Measurements from ENCODE around the gene CMSS1. TPM values are rescaled to one million over a fixed set of nuclear protein-coding genes. Genes with fewer than 3 reads are reported as not detected.

The CMSS1 gene
- total RNA-seq, 4 donors from 2014 or later = 1.3 to 9.9 (median 2.3) TPM

DNA sequence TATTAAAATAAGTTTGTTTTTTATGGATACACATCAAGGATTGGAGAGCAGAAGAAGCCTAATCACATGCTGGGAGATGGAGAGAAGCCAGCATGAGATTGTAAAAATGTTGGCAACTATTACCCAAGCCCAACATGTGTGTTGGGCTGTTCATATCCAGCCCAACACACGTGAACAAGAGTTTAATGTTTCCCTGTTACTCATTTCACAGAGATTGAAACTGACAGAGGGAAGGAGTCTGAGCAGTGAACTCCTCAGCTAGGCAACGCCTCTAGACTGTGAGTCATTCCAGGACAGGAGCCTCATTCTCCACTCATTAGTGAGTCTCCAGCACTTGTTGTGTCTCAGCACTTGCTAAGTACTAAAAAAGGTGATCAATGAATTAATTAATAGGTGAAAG is 43.2 kb upstream of the CMSS1 start:
- H3K27me3 ChIP-seq = no peaks in the 10 kb centered on the region
- no peak for TF ChIP-seq POLR2A (IDR thresholded peaks at IDR 0.05)
- TF ChIP-seq, protein P1, sequence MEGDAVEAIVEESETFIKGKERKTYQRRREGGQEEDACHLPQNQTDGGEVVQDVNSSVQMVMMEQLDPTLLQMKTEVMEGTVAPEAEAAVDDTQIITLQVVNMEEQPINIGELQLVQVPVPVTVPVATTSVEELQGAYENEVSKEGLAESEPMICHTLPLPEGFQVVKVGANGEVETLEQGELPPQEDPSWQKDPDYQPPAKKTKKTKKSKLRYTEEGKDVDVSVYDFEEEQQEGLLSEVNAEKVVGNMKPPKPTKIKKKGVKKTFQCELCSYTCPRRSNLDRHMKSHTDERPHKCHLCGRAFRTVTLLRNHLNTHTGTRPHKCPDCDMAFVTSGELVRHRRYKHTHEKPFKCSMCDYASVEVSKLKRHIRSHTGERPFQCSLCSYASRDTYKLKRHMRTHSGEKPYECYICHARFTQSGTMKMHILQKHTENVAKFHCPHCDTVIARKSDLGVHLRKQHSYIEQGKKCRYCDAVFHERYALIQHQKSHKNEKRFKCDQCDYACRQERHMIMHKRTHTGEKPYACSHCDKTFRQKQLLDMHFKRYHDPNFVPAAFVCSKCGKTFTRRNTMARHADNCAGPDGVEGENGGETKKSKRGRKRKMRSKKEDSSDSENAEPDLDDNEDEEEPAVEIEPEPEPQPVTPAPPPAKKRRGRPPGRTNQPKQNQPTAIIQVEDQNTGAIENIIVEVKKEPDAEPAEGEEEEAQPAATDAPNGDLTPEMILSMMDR (IDR thresholded peaks at IDR 0.05) = no peak
- no peaks in the 10 kb centered on the region for H3K4me1 ChIP-seq
- no peak overlapping the region for H3K4me3 ChIP-seq
- no peaks in the 10 kb centered on the region for H3K36me3 ChIP-seq
- no peak for DNase-seq
- H3K9me3 ChIP-seq = no peaks in the 10 kb centered on the region
- no peak overlapping the region for H3K27ac ChIP-seq

DNA sequence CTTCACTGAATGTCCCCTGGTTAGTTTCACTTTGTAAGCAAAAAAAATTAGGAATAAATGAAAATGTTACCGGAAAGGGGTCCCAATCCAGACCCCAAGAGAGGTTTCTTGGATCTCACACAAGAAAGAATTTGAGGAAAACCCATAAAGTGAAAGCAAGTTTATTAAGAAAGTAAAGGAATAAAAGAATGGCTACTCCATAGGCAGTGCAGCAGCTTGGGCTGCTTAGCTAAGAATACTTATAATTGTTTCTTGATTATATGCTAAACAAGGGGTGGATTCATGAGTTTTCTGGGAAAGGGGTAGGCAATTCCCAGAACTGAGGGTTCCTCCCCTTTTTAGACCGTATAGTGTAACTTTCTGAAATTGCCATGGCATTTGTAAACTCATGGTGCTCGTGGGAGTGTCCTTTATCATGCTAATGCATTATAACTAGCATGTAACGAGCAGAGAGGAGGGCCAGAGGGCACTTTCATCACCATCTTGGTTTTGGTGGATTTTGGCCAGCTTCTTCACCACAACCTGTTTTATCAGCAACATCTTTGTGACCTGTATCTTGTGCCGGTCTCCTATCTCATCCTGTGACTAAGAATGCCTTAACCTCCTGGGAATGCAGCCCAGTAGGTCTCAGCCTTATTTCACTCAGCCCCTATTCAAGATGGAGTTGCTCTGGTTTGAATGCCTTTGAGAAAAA is 41.0 kb upstream of the CMSS1 start:
- no peak overlapping the region for H3K4me3 ChIP-seq
- TF ChIP-seq, protein P1 (IDR thresholded peaks at IDR 0.05) = no peak
- no peak for TF ChIP-seq POLR2A (IDR thresholded peaks at IDR 0.05)

DNA sequence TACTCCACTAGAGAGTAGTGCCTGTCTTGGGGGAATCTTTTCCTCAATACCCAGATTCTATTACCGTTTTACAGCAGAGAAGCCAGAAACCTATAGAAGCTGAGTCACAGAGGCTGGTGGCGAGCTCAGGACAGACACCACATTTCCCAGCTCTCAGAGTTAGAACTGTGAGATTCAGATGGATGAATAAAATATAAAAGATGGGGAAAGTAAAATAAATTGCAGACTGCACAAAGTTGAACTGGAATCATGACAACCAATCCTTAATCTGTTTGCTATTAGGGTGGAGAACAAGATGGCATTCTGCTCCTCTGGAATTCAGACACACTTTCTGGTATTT is 40.5 kb upstream of the CMSS1 start:
- Histone ChIP-seq H3K36me3 (no peaks in the 10 kb centered on the region), H3K4me3 (no peak overlapping the region), H3K27me3 (no peaks in the 10 kb centered on the region), H3K4me1 (no peaks in the 10 kb centered on the region), H3K27ac (no peak overlapping the region), H3K9me3 (no peaks in the 10 kb centered on the region)
- TF ChIP-seq, protein P1 (IDR thresholded peaks at IDR 0.05) = no peak
- no peak for TF ChIP-seq POLR2A (IDR thresholded peaks at IDR 0.05)
- DNase-seq = no peak

More for the DNA sequence above, 41.0 kb upstream of the CMSS1 start:
- Histone ChIP-seq H3K27ac (no peak overlapping the region), H3K9me3 (no peaks in the 10 kb centered on the region), H3K36me3 (no peaks in the 10 kb centered on the region), H3K27me3 (no peaks in the 10 kb centered on the region), H3K4me1 (no peaks in the 10 kb centered on the region)
- no peak for DNase-seq

DNA sequence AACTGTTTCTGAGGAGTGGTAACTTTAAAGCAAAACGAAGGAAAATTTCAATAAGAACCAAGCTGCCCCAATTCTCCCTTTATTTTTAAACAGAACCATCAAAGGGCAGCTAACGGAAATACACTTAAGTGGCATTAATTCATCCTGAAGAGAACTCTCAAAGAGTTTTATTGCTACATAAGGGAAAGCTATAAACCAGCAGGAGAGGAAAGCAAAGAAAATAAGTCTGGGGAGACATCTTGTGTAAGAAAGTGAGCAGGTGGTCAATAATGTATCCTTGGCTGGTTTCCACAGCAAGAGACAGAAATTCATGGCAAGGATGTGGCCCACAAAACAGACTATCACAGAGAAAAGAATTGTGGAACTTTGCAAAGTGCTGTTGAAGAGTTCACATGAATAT is 40.0 kb upstream of the CMSS1 start:
- no peak overlapping the region for H3K27ac ChIP-seq
- no peak for TF ChIP-seq POLR2A (IDR thresholded peaks at IDR 0.05)
- TF ChIP-seq, protein P1 (IDR thresholded peaks at IDR 0.05) = no peak
- DNase-seq = no peak
- no peaks in the 10 kb centered on the region for H3K9me3 ChIP-seq
- H3K4me1 ChIP-seq = no peaks in the 10 kb centered on the region
- no peaks in the 10 kb centered on the region for H3K36me3 ChIP-seq
- H3K4me3 ChIP-seq = no peak overlapping the region
- H3K27me3 ChIP-seq = no peaks in the 10 kb centered on the region

DNA sequence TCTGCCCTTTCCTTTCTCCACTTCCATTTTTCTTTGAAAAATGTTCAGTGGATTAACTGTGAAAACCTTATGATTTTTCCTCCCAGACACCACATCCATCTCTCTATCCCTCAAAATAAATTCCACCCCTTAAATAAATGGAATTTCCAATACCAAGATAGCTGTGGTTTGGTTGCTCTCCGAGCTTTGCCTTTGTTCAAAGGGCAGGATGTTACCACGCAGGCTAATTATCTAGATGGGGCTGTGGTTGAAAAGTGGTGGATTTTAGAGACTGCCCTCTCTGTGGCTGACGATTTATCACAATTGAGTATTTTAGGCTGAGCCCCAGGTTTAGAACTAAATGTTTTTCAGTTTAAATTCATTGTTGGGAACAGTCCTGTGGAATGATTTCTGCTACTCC is 36.9 kb upstream of the CMSS1 start:
- no peaks in the 10 kb centered on the region for H3K27me3 ChIP-seq
- H3K36me3 ChIP-seq = no peaks in the 10 kb centered on the region
- no peaks in the 10 kb centered on the region for H3K9me3 ChIP-seq
- TF ChIP-seq, protein P1 (IDR thresholded peaks at IDR 0.05) = no peak
- TF ChIP-seq POLR2A (IDR thresholded peaks at IDR 0.05) = no peak
- H3K4me3 ChIP-seq = no peak overlapping the region
- DNase-seq = no peak
- no peaks in the 10 kb centered on the region for H3K4me1 ChIP-seq
- H3K27ac ChIP-seq = no peak overlapping the region

DNA sequence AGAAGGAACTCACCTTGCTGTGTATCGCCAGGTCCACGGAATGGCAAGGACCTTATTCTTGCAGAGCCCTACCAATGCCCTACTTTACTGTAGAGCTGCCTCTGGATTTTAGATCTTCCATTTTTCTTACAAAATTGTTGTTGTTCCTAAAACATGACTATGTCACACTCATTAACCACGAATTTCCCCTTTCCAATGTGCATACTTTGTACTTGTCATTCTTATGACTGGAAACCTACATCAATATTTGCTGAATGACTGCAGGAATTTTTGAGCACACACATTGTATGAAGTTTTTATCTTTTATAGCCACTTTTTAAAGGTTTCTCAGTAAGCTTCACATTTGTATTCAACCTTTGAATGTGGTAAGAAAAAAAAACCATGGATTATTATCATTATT is 35.9 kb upstream of the CMSS1 start:
- no peak overlapping the region for H3K4me3 ChIP-seq
- no peaks in the 10 kb centered on the region for H3K27me3 ChIP-seq
- no peak for TF ChIP-seq POLR2A (IDR thresholded peaks at IDR 0.05)
- TF ChIP-seq, protein P1 (IDR thresholded peaks at IDR 0.05) = no peak
- DNase-seq = no peak
- H3K36me3 ChIP-seq = no peaks in the 10 kb centered on the region
- no peak overlapping the region for H3K27ac ChIP-seq
- H3K4me1 ChIP-seq = no peaks in the 10 kb centered on the region
- no peaks in the 10 kb centered on the region for H3K9me3 ChIP-seq

All from Peyer's patch (tissue), 4 donors.